ENCODE results near the gene RAD9A.
A peak's percentile ranks its signal among the peaks of the same experiment; 100 is the strongest.

Gene RAD9A

DNA sequence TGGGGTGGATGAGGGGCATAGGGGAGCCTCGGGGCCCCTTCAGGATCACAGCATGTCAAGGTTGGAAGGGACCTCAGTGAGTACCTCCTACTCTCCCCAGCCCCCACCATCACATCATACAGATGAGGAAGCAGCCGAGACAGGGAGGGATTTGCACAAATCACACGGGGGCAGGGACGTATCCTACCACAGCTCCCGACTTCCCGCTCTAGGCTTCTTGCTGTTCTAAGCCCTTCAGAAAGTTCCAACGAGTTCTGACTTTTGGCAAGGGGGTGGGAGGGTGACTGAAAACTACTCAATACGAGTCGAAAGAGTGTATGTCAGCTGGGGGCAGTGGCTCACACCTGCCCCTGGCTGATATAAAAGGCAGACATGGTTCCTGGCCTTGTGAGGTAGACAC, 4.7 kb upstream of the RAD9A start:
- TF ChIP-seq, protein P1, sequence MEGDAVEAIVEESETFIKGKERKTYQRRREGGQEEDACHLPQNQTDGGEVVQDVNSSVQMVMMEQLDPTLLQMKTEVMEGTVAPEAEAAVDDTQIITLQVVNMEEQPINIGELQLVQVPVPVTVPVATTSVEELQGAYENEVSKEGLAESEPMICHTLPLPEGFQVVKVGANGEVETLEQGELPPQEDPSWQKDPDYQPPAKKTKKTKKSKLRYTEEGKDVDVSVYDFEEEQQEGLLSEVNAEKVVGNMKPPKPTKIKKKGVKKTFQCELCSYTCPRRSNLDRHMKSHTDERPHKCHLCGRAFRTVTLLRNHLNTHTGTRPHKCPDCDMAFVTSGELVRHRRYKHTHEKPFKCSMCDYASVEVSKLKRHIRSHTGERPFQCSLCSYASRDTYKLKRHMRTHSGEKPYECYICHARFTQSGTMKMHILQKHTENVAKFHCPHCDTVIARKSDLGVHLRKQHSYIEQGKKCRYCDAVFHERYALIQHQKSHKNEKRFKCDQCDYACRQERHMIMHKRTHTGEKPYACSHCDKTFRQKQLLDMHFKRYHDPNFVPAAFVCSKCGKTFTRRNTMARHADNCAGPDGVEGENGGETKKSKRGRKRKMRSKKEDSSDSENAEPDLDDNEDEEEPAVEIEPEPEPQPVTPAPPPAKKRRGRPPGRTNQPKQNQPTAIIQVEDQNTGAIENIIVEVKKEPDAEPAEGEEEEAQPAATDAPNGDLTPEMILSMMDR (conservative IDR thresholded peaks at IDR 0.05; ENCODE audit: low read length) = no peak
- DNase-seq (ENCODE audit: low read depth) = no peak
- no peak overlapping the region for H3K4me3 ChIP-seq (ENCODE audit: low read length)

DNA sequence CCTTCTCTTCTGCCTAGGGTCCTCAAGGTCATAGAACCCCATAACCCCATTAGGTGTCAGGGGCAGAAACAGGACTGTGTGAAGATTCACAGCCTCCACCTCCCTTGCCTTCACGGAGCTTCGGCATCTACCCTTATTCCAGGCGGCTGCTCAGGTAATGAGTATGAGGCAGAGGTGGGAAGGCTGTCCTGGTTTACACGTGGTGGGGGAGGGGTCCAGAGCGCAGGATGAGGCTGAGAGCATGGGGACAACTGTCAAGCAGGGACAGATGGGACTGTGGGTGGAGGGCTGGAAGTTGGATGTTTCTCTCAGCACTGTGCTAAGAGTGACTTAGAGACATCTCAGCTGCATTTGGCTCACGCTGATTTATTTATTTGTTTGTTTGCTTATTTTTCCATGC, 4.3 kb upstream of the RAD9A start:
- TF ChIP-seq, protein P1 (conservative IDR thresholded peaks at IDR 0.05; ENCODE audit: low read length) = no peak
- H3K4me3 ChIP-seq (ENCODE audit: low read length) = no peak overlapping the region
- DNase-seq (ENCODE audit: low read depth) = no peak

DNA sequence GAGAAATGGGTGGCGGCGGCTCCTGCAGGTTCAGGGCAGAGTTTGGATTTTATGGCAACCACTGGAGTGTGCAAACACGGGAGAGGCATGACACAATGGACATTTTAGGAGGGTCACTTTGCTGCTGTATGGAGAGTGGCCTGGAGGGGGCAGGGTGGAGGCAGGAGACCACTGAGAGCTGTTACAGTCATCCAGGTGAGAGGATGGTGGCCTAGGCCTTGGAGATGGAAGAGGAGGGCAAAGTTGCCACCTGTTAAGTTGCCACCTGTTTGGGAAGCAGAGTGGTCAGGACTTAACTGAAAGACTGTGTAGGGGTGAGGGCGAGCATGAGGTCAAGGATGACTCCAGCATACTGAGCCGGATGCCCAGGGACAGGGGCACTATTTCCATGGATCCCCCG, 2.3 kb upstream of the RAD9A start:
- H3K4me3 ChIP-seq (ENCODE audit: low read length) = no peak overlapping the region
- TF ChIP-seq, protein P1 (conservative IDR thresholded peaks at IDR 0.05; ENCODE audit: low read length) = peak; percentile 61
- DNase-seq (ENCODE audit: low read depth) = no peak

DNA sequence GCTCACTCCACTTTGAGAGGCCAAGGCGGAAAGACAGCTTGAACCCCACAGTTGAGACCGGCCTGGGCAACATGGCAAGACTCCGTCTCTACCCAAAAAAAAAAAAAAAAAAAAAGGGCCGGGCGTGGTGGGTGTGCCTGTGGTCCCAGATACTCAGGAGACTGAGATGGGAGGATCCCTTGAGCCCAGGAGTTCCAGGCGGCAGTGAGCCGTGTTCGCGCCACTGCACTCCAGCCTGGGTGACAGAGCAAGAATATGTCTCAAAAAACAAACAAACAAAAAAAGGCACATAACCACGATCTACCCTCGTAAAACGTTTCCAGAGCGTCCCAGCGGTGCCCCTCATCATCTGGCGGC, 861 bp upstream of the RAD9A start:
- H3K4me3 ChIP-seq (ENCODE audit: low read length) = peak overlapping the region; percentile 65
- TF ChIP-seq, protein P1 (conservative IDR thresholded peaks at IDR 0.05; ENCODE audit: low read length) = no peak
- DNase-seq (ENCODE audit: low read depth) = no peak

DNA sequence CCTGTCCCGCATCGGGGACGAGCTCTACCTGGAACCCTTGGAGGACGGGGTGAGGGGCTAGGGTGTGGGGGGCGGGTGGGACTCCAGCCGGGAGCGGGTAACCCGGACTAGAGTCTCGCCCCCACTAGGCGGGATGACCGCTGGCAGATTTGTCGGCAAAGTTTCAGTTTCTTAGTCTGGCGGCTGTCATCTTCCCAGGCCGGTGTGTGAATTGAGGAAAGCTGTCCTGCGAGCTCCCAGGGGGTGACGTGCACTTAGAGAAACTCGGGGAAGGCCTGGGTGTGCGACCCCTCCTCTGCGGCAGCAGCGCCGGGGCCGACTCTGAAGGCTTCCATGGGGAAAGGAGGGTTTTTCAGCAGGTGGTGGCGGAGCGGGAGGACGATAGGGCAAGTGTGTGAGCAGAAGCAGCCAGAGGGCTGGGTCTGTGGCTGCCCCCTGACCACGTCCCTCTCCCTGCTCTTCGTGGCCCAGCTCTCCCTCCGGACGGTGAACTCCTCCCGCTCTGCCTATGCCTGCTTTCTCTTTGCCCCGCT, 463 bp downstream of the RAD9A start:
- peak overlapping the region; percentile 65 for H3K4me3 ChIP-seq (ENCODE audit: low read length)
- no peak for DNase-seq (ENCODE audit: low read depth)
- TF ChIP-seq, protein P1 (conservative IDR thresholded peaks at IDR 0.05; ENCODE audit: low read length) = no peak

DNA sequence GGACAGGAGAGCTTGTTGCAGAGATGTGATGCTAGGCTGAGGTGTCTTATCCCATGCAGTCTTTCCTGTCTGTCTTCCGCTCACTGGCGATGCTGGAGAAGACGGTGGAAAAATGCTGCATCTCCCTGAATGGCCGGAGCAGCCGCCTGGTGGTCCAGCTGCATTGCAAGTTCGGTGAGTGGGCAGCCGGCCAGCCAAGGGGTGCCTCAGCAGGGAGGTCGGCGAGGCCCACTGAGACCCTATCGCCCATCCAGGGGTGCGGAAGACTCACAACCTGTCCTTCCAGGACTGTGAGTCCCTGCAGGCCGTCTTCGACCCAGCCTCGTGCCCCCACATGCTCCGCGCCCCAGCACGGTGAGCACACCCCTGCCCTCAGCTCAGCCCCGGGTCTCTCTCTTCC, 1.7 kb downstream of the RAD9A start:
- DNase-seq (ENCODE audit: low read depth) = no peak
- TF ChIP-seq, protein P1 (conservative IDR thresholded peaks at IDR 0.05; ENCODE audit: low read length) = no peak
- H3K4me3 ChIP-seq (ENCODE audit: low read length) = no peak overlapping the region

DNA sequence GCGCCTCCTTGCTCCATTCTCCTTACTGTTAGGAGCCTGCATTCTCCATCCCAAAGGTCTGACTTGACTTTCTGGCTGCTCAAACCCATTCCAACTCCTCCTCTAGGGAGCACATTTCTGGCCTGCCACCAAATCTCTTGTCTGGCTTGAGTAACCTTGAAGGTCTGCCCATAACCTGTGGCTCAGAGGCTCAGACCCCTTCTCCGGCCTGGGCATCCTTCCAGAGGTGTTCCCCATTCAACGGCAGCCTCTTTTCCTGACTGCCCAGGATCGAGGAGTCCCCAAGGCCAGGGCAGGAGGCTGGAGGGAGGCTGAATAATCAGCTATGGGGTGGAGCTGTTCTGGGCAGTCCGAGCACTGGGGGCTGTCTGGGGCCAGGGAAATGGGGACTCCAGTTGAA, 2.2 kb downstream of the RAD9A start:
- DNase-seq (ENCODE audit: low read depth) = no peak
- TF ChIP-seq, protein P1 (conservative IDR thresholded peaks at IDR 0.05; ENCODE audit: low read length) = no peak
- H3K4me3 ChIP-seq (ENCODE audit: low read length) = no peak overlapping the region

Data from AG10803 (cell line).